HepG2 (cell line): ENCODE results near the gene NENF. TPM values are rescaled to one million over a fixed set of nuclear protein-coding genes. Genes with fewer than 3 reads are reported as not detected.

ENCODE experiments used
- AHR ChIP-seq: IDR thresholded peaks from 2 replicates; pipeline ENCODE4 v1.6.1; 2018; ENCODE audit warnings: missing genetic modification reagents, missing compliant biosample characterization
- BRCA1 ChIP-seq: sonication (generic); formaldehyde crosslinking; IDR thresholded peaks from 2 replicates; pipeline ENCODE4 v1.4.0; 2020; ENCODE audit warnings: missing genetic modification reagents
- CBX1 ChIP-seq: IDR thresholded peaks from one replicate; pipeline ENCODE4 v1.6.1; 2016; ENCODE audit warnings: antibody characterized with exemption, low read depth
- ELF4 ChIP-seq: sonication (generic); formaldehyde crosslinking; IDR thresholded peaks from 2 replicates; pipeline ENCODE4 v1.5.0; 2020; ENCODE audit warnings: missing genetic modification reagents, mild to moderate bottlenecking, moderate library complexity, borderline replicate concordance
- IKZF4 ChIP-seq: sonication (generic); formaldehyde crosslinking; IDR thresholded peaks from 2 replicates; pipeline ENCODE4 v1.5.1; 2020; ENCODE audit warnings: borderline replicate concordance, mild to moderate bottlenecking, low read depth, missing genetic modification reagents; ENCODE audit errors: not compliant biosample characterization
- JARID2 ChIP-seq: sonication (generic); formaldehyde crosslinking; IDR thresholded peaks from 2 replicates; pipeline ENCODE4 v1.8.1; 2023; ENCODE audit warnings: missing genetic modification reagents, inconsistent platforms; ENCODE audit not compliant: insufficient replicate concordance
- KAT2B ChIP-seq: fragments of 150-350 bp; IDR thresholded peaks from 2 replicates; pipeline ENCODE4 v1.6.1; 2014; ENCODE audit warnings: low read depth, low read length, borderline replicate concordance
- KLF9 ChIP-seq: IDR thresholded peaks from 2 replicates; pipeline ENCODE4 v1.6.1; 2016; ENCODE audit warnings: low read depth
- NR2F2 ChIP-seq: IDR thresholded peaks from 2 replicates; pipeline ENCODE4 v1.6.1; 2012; ENCODE audit warnings: low read depth, inconsistent platforms, borderline replicate concordance
- RXRB ChIP-seq: IDR thresholded peaks from 2 replicates; pipeline ENCODE4 v1.6.1; 2016; ENCODE audit warnings: borderline replicate concordance, missing genetic modification reagents, missing compliant biosample characterization
- SMYD3 ChIP-seq: sonication (generic); formaldehyde crosslinking; IDR thresholded peaks from 2 replicates; pipeline ENCODE4 v1.8.1; 2023; ENCODE audit warnings: mild to moderate bottlenecking, missing genetic modification reagents
- TRIM22 ChIP-seq: fragments of 450-650 bp; IDR thresholded peaks from 2 replicates; pipeline ENCODE4 v1.6.1; 2017
- ZHX1 ChIP-seq: sonication (generic); formaldehyde crosslinking; IDR thresholded peaks from 2 replicates; pipeline ENCODE4 v1.8.1; 2022; ENCODE audit warnings: low read depth, mild to moderate bottlenecking, missing genetic modification reagents
- ZNF230 ChIP-seq: sonication (generic); formaldehyde crosslinking; IDR thresholded peaks from 2 replicates; pipeline ENCODE4 v1.4.0; 2020; ENCODE audit warnings: mild to moderate bottlenecking, missing genetic modification reagents
- ZNF3 ChIP-seq: IDR thresholded peaks from 2 replicates; pipeline ENCODE4 v1.7.0; 2017; ENCODE audit warnings: inconsistent platforms
- ZNF367 ChIP-seq: sonication (generic); formaldehyde crosslinking; IDR thresholded peaks from 2 replicates; pipeline ENCODE4 v1.4.0; 2020; ENCODE audit warnings: missing genetic modification reagents, borderline replicate concordance
- ZNF382 ChIP-seq: sonication (generic); formaldehyde crosslinking; IDR thresholded peaks from 2 replicates; pipeline ENCODE4 v1.5.0; 2020; ENCODE audit warnings: missing genetic modification reagents, mild to moderate bottlenecking, borderline replicate concordance
- ZNF513 ChIP-seq: sonication (generic); formaldehyde crosslinking; conservative IDR thresholded peaks from 2 replicates; pipeline ENCODE4 v1.5.0; 2020; ENCODE audit warnings: missing genetic modification reagents
- ZNF724P ChIP-seq: sonication (generic); formaldehyde crosslinking; IDR thresholded peaks from 2 replicates; pipeline ENCODE4 v1.8.0; 2022; ENCODE audit warnings: missing genetic modification reagents, borderline replicate concordance
- ZNF737 ChIP-seq: sonication (generic); formaldehyde crosslinking; IDR thresholded peaks from 2 replicates; pipeline ENCODE4 v1.5.0; 2020; ENCODE audit warnings: missing genetic modification reagents, mild to moderate bottlenecking, borderline replicate concordance
- ZNF749 ChIP-seq: sonication (generic); formaldehyde crosslinking; IDR thresholded peaks from 2 replicates; pipeline ENCODE4 v1.8.0; 2022; ENCODE audit warnings: mild to moderate bottlenecking, missing genetic modification reagents, moderate library complexity, borderline replicate concordance
- ZNF768 ChIP-seq: sonication (generic); formaldehyde crosslinking; IDR thresholded peaks from 2 replicates; pipeline ENCODE4 v1.4.0; 2020; ENCODE audit warnings: missing genetic modification reagents
- polyA plus RNA-seq, 8 experiments: library from polyadenylated mRNA; depleted of rRNA in 3 of 8; stranded (reverse) in 7 of 8; unstranded in 1 of 8; fragments of >200 nt; fragmentation: Illumina TruSeq in 4 of 8; extraction: Trizol in 4 of 8; gene quantifications; 2 replicates each; pipeline versions ENCODE4 v1.2.1 to v1.2.3, GENCODE V29; 2011 to 2016; ENCODE audit warnings: low read depth in 4 of 8, missing spikeins in 1 of 8, mixed read lengths in 1 of 8; ENCODE audit not compliant: insufficient read depth in 1 of 8
- total RNA-seq, 5 experiments: library from RNA; depleted of rRNA; stranded (reverse); fragments of >200 nt; fragmentation: Illumina TruSeq; extraction: Trizol; gene quantifications; 2 replicates each; pipeline ENCODE4 v1.2.3, GENCODE V29; 2016; ENCODE audit warnings: low read depth in 1 of 5

The NENF gene
- total and polyA plus RNA-seq, 2 of the 13 experiments (the other 11 are each of a cell fraction or from before 2014, with no cell fraction given), result 31.7 to 40.4 TPM

GRCh38 chr1:212414328-212415106 is 18.2 kb upstream of the NENF start, which contains the start of gene PACC1 (continued):
- no peak for TF ChIP-seq BRCA1
- no peak for TF ChIP-seq KLF9 (CRISPR knock-in tag)
- TF ChIP-seq ZNF382 (CRISPR knock-in tag), result no peak
- TF ChIP-seq AHR (CRISPR knock-in tag), result no peak
- no peak for TF ChIP-seq JARID2 (CRISPR knock-in tag)
- TF ChIP-seq IKZF4, result peak; percentile 54
- TF ChIP-seq ZNF367 (CRISPR knock-in tag), result no peak
- TF ChIP-seq SMYD3, result no peak
- no peak; the same call in 1 of the 2 replicates for TF ChIP-seq ZNF230 (CRISPR knock-in tag)
- no peak for TF ChIP-seq ZHX1 (CRISPR knock-in tag)
- TF ChIP-seq ZNF737, result no peak
- no peak for TF ChIP-seq ZNF3 (CRISPR knock-in tag)
- no peak for TF ChIP-seq TRIM22
- peak; percentile 77 for TF ChIP-seq CBX1
- no peak for TF ChIP-seq ZNF749 (CRISPR knock-in tag)
- no peak for TF ChIP-seq ZNF513
- no peak for TF ChIP-seq KAT2B
- TF ChIP-seq ELF4 (CRISPR knock-in tag), result no peak
- peak; percentile 30; the same call in 1 of the 2 replicates for TF ChIP-seq RXRB (CRISPR knock-in tag)
- no peak for TF ChIP-seq NR2F2
- TF ChIP-seq ZNF724P, result peak; percentile 38; the same call in 1 of the 2 replicates
- TF ChIP-seq ZNF768 (CRISPR knock-in tag), result peak; percentile 50; the same call in 1 of the 2 replicates
